SU-DHL-6 (cell line): ENCODE data around the gene ANO2.

ENCODE experiments used
- EZH2phosphoT487 ChIP-seq: fragments of 200-600 bp; sonication (generic), shearing (Covaris generic); conservative IDR thresholded peaks from 2 replicates; pipeline ENCODE4 v1.6.1; 2018; ENCODE audit warnings: mild to moderate bottlenecking, antibody characterized with exemption, low read length, moderate library complexity, mixed read lengths
- TF ChIP-seq, protein P1 (sequence below): fragments of 200-600 bp; sonication (generic); IDR thresholded peaks from one replicate; pipeline ENCODE4 v1.5.1; 2017; ENCODE audit warnings: antibody characterized with exemption, mild to moderate bottlenecking, low read length, moderate library complexity; ENCODE audit not compliant: insufficient read depth, poor library complexity, severe bottlenecking

DNA sequence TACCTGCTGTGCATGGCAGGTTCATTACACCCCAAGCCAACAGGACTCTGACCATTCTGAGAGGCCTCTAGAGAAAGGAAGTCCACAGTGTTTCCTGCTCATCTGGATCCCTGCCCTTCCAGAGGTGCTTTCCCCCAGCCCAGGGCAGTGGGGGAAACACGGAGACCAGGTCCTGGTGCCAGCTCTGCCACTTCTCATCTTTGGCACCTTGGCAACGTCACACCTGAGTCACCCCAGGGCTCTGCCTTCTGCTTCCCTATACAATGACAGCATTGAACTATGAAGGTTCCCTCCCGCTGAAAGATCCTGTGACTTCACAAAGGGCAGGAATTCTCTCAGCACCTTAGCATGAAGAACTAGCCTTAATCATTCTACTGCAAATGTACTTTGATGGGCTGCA, 74.9 kb downstream of the ANO2 start:
- no peak for TF ChIP-seq EZH2phosphoT487
- TF ChIP-seq, protein P1, sequence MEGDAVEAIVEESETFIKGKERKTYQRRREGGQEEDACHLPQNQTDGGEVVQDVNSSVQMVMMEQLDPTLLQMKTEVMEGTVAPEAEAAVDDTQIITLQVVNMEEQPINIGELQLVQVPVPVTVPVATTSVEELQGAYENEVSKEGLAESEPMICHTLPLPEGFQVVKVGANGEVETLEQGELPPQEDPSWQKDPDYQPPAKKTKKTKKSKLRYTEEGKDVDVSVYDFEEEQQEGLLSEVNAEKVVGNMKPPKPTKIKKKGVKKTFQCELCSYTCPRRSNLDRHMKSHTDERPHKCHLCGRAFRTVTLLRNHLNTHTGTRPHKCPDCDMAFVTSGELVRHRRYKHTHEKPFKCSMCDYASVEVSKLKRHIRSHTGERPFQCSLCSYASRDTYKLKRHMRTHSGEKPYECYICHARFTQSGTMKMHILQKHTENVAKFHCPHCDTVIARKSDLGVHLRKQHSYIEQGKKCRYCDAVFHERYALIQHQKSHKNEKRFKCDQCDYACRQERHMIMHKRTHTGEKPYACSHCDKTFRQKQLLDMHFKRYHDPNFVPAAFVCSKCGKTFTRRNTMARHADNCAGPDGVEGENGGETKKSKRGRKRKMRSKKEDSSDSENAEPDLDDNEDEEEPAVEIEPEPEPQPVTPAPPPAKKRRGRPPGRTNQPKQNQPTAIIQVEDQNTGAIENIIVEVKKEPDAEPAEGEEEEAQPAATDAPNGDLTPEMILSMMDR = no peak
